Keratinocyte (primary cell): ENCODE measurements around the gene KMT2A. TPM values are rescaled to one million over a fixed set of nuclear protein-coding genes. Genes with fewer than 3 reads are reported as not detected.

Experiments used
- DNase-seq: peaks from one replicate; pipeline ENCODE4 v3.0.0-alpha.2; 2011; ENCODE audit warnings: low read depth, missing footprints, low spot score
- FAIRE-seq: peaks from 2 replicates; lab custom pipeline; 2011; peaks lifted over from hg19 to GRCh38; lab: Jason Lieb, UNC
- H2AFZ ChIP-seq: 2 replicates; pipeline ENCODE4 v1.6.0; 2012; ENCODE audit warnings: low read length, control low read depth, inconsistent platforms; ENCODE audit not compliant: control insufficient read depth
- H3K27ac ChIP-seq: 2 replicates; pipeline ENCODE4 v1.5.1; 2011; ENCODE audit warnings: low read length; ENCODE audit not compliant: control insufficient read depth, insufficient read depth
- H3K27me3 ChIP-seq: 3 replicates; pipeline ENCODE4 v1.6.0; 2011; ENCODE audit warnings: low read length; ENCODE audit not compliant: control insufficient read depth, insufficient read depth; ENCODE audit errors: extremely low read depth
- H3K36me3 ChIP-seq, 2 experiments: 2 replicates in 1 of 2; 3 replicates in 1 of 2; pipeline ENCODE4 v1.5.1; 2011; ENCODE audit warnings: low read length in 2 of 2, mild to moderate bottlenecking in 1 of 2; ENCODE audit not compliant: control insufficient read depth in 2 of 2, insufficient read depth in 2 of 2; ENCODE audit errors: extremely low read depth in 1 of 2
- H3K4me1 ChIP-seq: 3 replicates; pipeline ENCODE4 v1.5.1; 2011; ENCODE audit warnings: low read length; ENCODE audit not compliant: control insufficient read depth, insufficient read depth; ENCODE audit errors: extremely low read depth
- H3K4me2 ChIP-seq: 3 replicates; pipeline ENCODE4 v1.6.0; 2011; ENCODE audit warnings: low read depth, low read length; ENCODE audit not compliant: control insufficient read depth, insufficient read depth; ENCODE audit errors: extremely low read depth
- H3K4me3 ChIP-seq, 3 experiments: fragments of 200-600 bp in 1 of 3; sonication (generic) in 1 of 3; 2 replicates in 2 of 3; 3 replicates in 1 of 3; pipeline ENCODE4 v1.5.1; 2011 to 2016; ENCODE audit warnings: low read length in 3 of 3, mild to moderate bottlenecking in 3 of 3, control low read depth in 2 of 3, inconsistent platforms in 1 of 3, low read depth in 1 of 3, mixed read lengths in 1 of 3, mixed run types in 1 of 3, moderate library complexity in 1 of 3; ENCODE audit not compliant: control insufficient read depth in 2 of 3, insufficient read depth in 2 of 3; ENCODE audit errors: extremely low read depth in 1 of 3
- H3K79me2 ChIP-seq: 2 replicates; pipeline ENCODE4 v1.6.0; 2012; ENCODE audit warnings: low read length; ENCODE audit not compliant: control insufficient read depth, insufficient read depth
- H3K9ac ChIP-seq: 3 replicates; pipeline ENCODE4 v1.6.0; 2011; ENCODE audit warnings: low read length; ENCODE audit not compliant: control insufficient read depth, insufficient read depth; ENCODE audit errors: extremely low read depth
- H3K9me1 ChIP-seq: 3 replicates; pipeline ENCODE4 v1.6.0; 2011; ENCODE audit warnings: low read length; ENCODE audit not compliant: control insufficient read depth, insufficient read depth; ENCODE audit errors: extremely low read depth
- H3K9me3 ChIP-seq: 2 replicates; pipeline ENCODE4 v1.5.1; 2012; ENCODE audit warnings: low read depth, low read length; ENCODE audit not compliant: control insufficient read depth
- H4K20me1 ChIP-seq: 3 replicates; pipeline ENCODE4 v1.6.0; 2011; ENCODE audit warnings: low read length; ENCODE audit not compliant: control insufficient read depth, insufficient read depth; ENCODE audit errors: extremely low read depth
- EZH2 ChIP-seq: IDR thresholded peaks from one replicate; pipeline ENCODE4 v1.6.1; 2012; ENCODE audit warnings: inconsistent platforms, mild to moderate bottlenecking, low read length, moderate library complexity
- dilution Hi-C: fragments of 300-500 bp; cut with MboI; formaldehyde crosslinking; loops from one replicate; pipeline ENCODE4 v1.7.0; 2020; ENCODE audit warnings: low sequenced_read_pairs; ENCODE audit not compliant: extremely low pct_ligation_motif_present
- polyA plus RNA-seq, 5 experiments: library from polyadenylated mRNA; depleted of rRNA in 3 of 5; stranded (reverse) in 3 of 5; stranded (forward) in 1 of 5; unstranded in 1 of 5; fragments of >200 nt; gene quantifications; 1 replicate in 1 of 5; 2 replicates in 3 of 5; 3 replicates in 1 of 5; pipeline versions ENCODE4 v1.2.1 to v1.2.3, GENCODE V29; 2011 to 2012; ENCODE audit warnings: missing spikeins in 2 of 5, low read depth in 1 of 5, low replicate concordance in 1 of 5
- TF ChIP-seq, protein P1 (sequence below), 3 experiments: IDR thresholded peaks in 1 of 3; conservative IDR thresholded peaks in 1 of 3; optimal IDR thresholded peaks in 1 of 3; 2 replicates in 2 of 3; 3 replicates in 1 of 3; pipeline versions ENCODE3 to v1.5.1; 2011; ENCODE audit warnings: low read length in 3 of 3, mild to moderate bottlenecking in 3 of 3, moderate library complexity in 2 of 3, control low read depth in 1 of 3, inconsistent platforms in 1 of 3; ENCODE audit not compliant: insufficient read depth in 2 of 3; ENCODE audit errors: extremely low read depth in 1 of 3

KMT2A gene
- polyA plus RNA-seq, 1 donor (not counting 4 experiments of a cell fraction or from before 2014, with no cell fraction given) = 11.7 TPM

DNA sequence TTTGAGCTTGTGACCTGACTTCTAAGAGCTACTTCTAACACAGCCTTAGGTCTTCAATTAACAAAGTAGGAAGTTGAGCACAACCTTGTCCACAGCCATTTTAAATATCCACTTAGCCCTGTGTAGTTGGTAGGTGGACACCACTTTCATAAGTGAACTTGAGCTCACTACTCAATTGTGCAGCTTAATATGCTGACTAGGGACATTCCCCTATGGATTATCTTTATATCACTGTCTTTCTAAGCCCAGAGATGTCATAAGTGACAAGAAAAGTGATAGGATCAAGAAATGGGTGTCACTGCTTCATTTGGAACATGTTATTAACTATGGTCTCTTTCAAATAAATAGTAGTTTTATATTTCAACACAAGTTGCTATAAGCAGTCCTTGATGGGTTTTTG, 38.8 kb upstream of the KMT2A start:
- no peak overlapping the region for H3K27ac ChIP-seq
- TF ChIP-seq, protein P1, sequence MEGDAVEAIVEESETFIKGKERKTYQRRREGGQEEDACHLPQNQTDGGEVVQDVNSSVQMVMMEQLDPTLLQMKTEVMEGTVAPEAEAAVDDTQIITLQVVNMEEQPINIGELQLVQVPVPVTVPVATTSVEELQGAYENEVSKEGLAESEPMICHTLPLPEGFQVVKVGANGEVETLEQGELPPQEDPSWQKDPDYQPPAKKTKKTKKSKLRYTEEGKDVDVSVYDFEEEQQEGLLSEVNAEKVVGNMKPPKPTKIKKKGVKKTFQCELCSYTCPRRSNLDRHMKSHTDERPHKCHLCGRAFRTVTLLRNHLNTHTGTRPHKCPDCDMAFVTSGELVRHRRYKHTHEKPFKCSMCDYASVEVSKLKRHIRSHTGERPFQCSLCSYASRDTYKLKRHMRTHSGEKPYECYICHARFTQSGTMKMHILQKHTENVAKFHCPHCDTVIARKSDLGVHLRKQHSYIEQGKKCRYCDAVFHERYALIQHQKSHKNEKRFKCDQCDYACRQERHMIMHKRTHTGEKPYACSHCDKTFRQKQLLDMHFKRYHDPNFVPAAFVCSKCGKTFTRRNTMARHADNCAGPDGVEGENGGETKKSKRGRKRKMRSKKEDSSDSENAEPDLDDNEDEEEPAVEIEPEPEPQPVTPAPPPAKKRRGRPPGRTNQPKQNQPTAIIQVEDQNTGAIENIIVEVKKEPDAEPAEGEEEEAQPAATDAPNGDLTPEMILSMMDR (optimal IDR thresholded peaks at IDR 0.05 in 1 of 3, IDR thresholded peaks at IDR 0.05 in 1 of 3, conservative IDR thresholded peaks at IDR 0.05 in 1 of 3; ENCODE audit: extremely low read depth in 1 of 3, insufficient read depth in 2 of 3, low read length in 3 of 3) = no peak
- no peak for TF ChIP-seq EZH2
- no peaks in the 10 kb centered on the region for H3K4me1 ChIP-seq
- DNase-seq (no peak), FAIRE-seq (no peak)
- dilution Hi-C loops = no loop called here
- H3K79me2 ChIP-seq = peaks cover 11% of the 10 kb centered on the region
- no peak overlapping the region for H3K4me3 ChIP-seq
- peaks cover 11 to 13% of the 10 kb centered on the region in 2 experiments for H3K36me3 ChIP-seq
- no peak overlapping the region for H3K4me2 ChIP-seq
- no peak overlapping the region for H2AFZ ChIP-seq
- no peak overlapping the region for H3K9ac ChIP-seq
- no peaks in the 10 kb centered on the region for H3K27me3 ChIP-seq
- no peaks in the 10 kb centered on the region for H3K9me3 ChIP-seq
- H3K9me1 ChIP-seq = no peaks in the 10 kb centered on the region
- H4K20me1 ChIP-seq = no peaks in the 10 kb centered on the region

DNA sequence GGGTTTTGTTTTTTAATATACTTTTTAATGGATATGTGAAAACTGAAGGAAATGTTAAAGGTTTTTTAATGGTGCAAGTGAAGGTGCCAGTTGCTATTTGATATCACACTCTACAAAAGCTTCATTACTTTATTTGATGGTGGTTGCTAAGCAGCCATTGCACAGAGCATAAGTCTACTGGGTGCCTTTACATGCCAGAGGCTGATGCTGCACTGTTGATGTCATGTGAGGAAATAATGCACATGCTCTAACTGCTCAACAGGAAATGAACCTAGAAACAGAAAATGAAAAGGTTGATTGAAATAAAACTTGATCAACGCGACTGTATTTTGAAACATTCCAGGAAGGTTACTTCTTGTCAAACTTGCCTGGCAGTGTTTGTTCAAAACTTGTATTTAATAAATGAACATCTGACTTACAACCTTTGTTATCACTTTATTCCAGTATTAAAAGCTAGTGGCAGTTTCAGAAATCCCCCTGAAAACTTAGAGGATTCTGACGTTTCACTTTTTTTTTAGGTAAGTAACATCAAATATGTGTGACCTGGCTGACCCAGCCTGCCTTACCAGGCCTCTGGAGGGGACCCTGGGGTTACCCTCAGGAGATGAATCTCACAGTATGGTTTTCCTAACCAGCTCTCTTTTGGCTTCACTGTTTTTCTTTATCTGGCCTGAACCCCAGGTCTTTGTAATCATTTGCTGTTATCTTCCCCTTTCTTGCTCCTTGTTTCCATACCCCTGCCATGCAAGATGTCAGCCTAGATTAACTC, 37.3 kb upstream of the KMT2A start:
- Histone ChIP-seq H3K4me1 (peaks cover 8% of the 10 kb centered on the region), H3K27ac (peak overlapping the region; percentile 7), H3K36me3 (peaks cover 8 to 13% of the 10 kb centered on the region in 2 experiments), H3K79me2 (peaks cover 26% of the 10 kb centered on the region), H3K4me3 (no peak overlapping the region), H3K9me3 (no peaks in the 10 kb centered on the region), H3K9me1 (no peaks in the 10 kb centered on the region), H3K27me3 (no peaks in the 10 kb centered on the region), H3K4me2 (no peak overlapping the region), H2AFZ (no peak overlapping the region), H4K20me1 (no peaks in the 10 kb centered on the region), H3K9ac (no peak overlapping the region)
- TF ChIP-seq, protein P1 (optimal IDR thresholded peaks at IDR 0.05 in 1 of 3, IDR thresholded peaks at IDR 0.05 in 1 of 3, conservative IDR thresholded peaks at IDR 0.05 in 1 of 3; ENCODE audit: extremely low read depth in 1 of 3, insufficient read depth in 2 of 3, low read length in 3 of 3) = no peak
- no peak for TF ChIP-seq EZH2
- FAIRE-seq = no peak
- DNase-seq = no peak
- dilution Hi-C loops = no loop called here
